CD4-positive, alpha-beta T cell treated with Interferon gamma for 1 hour (primary cell): ENCODE results near the gene RNASE1.
"Not testable (repeated sequence)": the region's sequence is repeated elsewhere in the genome, so short reads cannot be mapped to it uniquely, and the experiment has no call there.

ENCODE experiments used
- DNase-seq: peaks from one replicate; pipeline ENCODE4 v3.0.0-alpha.2; 2020

Gene RNASE1

DNA sequence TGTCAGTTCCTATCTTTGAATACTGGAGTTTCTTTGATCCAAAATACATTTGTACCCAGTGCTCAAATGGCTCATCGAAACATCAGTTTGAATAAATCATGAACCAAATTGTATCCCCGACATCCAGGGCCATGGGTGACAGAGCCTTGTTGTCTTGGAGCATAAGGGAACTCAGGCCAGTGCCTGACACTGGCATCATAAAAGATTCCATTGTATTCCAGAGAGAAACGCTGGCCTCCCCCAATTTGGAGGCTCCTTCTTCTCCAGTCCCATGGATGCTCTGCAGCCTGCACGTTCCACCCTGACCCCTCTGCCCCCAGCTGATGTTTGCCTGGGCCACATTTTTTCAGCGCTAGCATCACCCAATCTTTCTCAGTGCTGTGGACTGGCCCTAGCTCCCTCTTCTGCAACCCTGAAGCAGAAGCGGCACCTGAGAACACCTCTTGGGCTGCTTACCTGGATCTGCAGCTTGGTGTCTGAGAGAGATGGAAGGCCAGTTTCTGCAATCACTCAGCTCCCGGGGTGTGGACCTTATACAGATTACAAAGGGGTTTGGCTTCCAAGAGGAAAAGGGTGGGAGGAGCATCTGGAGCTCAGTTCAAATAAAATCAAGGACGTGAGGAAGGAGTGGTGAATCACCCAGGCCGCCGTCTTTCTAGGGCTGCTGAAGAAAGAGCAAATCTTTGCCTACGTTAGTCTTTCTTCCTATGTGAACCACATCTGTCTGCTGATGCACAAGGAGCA lies at the start of gene RNASE1:
TSS of gene RNASE1 (minus strand) at position 504 of the 744 bp plus-strand sequence. CDS start 776 bp downstream, outside the sequence.
- no peak for DNase-seq

DNA sequence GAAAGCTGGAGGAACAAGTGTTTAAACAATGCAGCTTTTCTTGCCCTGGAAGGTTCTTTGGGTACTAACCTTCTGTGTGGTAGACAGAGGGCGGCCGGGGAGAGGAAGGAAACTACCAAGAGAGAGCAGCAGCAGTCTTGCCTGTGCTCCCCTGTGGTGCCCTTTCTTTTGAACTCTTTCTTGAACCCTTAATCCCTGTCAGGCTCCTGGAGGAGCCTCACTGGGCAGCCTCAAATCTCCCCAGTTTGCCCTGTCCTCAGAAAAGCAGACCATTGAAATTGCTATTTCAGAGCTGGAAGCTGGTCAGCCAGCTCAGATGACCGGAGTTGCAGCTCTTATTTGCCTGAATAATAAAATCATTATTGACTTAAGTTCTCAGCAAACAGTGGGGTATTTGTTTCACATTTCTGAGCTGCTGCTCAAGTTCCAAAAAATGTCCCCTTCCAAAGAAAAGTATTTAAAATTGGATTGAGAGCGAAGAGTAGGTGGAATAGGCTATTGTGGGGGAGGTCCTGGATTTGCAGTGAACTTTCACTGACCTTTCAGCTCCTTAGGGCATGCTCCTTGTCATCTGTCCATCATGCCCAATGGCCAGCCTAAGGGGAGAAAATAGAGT lies 46.4 kb upstream of the RNASE1 start:
- DNase-seq: no peak

DNA sequence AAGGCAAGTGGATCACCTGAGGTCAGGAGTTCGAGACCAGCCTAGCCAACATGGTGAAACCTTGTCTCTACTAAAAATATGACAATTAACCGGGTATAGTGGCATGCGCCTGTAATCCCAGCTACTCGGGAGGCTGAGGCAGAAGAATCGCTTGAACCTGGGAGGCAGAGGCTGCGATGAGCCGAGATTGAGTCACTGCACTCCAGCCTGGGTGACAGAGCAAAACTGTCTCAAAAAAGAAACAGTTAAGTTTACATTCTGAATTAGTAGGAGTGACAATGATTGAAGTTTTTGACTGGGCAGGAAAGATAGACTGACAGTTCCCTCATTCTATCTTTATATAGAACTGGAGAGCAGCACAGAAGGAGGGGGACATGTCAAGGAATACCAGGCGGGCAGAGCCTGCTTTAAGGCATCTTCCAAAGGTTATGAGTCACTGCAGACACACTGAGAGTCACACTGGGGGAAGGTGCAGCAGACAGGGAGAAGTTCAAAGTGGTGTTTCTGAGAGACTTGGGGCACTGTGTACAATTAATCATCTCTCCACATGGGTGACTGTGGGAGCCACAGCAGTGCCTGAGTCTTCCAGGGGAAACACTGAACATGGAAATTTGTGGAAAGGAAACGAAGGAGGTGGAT lies 45.8 kb upstream of the RNASE1 start:
- no peak for DNase-seq

DNA sequence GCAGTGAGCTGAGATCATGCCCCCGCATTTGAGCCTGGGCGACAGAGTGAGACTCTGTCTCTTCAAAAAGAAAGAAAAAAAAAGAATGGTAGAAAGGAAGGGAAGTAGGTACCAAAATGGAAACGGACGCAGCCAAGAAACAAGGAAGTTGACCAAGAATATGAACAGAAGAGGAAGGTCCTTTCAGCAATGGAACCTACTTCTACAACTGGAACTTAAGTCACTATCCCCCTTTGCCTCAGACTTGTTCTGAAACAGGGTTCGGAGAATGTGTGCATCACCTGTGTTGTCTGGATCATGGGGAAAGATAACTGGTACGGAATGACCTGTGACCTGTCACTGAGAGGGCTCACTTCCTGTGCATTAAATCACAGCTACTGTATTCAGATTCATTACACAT lies 43.9 kb upstream of the RNASE1 start:
- DNase-seq: no peak

DNA sequence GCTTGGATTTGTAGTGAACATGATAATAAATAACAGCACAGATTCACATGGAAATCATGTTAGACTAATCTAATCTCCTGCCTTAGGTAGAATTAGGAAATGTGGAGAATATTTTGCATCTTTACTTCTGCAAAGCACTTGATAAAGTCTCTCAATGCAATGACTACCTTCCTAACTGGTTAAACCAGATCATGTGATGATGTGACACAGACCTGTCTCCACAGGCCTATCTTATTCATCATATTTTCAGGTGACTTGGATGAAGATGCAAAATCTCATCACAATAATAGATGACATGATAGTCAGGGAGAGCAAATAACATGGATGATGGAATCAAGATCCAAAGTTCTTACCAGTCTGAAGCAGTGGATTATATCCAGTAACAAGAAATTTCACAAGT lies 38.5 kb upstream of the RNASE1 start:
- no peak for DNase-seq

DNA sequence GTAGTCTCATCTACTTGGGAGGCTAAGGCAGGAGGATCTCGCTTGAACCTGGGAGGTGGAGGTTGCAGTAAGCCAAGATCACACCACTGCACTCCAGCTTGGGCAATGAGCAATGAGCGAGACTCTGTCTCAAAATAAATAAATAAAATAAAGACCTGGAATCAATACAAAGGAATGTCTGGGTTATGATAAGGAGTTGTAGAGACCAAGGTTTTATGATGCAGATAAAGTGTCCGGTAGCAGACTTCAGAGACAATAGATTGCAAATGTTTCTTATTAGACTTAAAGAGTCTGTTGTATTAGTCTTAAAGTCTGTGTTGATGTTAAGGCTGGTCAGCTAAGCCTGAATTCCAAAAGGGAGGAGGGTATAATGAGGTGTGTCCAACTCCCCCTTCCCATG lies 35.2 kb upstream of the RNASE1 start:
- DNase-seq: no peak

DNA sequence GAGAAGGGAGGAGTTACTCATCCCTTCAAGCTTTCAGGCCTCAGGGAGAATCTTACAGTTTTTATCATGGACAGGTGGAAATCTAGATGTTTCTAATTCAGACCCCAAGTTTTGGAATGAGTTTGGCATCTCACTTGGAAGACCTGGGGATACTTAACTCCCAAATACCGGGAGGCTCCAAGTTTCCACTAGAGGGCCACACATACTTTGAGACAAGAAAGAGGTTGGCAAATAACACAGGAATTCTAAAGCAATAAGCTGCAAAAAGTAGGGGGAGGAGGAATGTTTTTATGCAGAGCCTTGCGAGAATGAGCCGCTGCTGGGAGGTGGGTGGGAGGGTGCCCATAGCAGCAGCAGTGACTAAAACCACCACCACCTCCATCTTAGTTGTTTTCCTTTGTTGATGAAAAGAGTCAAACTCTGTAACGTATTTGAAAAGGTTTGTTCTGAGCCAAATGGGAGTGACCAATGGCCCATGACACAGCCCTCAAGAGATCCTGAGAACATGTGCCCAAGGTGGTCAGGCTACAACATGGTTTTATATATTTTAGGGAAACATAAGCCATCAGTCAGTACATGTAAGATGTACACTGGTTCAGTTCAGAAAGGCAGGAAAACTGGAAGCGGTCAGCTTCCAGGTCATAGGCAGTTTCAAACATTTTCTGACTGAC lies 34.2 kb upstream of the RNASE1 start:
- DNase-seq: no peak

DNA sequence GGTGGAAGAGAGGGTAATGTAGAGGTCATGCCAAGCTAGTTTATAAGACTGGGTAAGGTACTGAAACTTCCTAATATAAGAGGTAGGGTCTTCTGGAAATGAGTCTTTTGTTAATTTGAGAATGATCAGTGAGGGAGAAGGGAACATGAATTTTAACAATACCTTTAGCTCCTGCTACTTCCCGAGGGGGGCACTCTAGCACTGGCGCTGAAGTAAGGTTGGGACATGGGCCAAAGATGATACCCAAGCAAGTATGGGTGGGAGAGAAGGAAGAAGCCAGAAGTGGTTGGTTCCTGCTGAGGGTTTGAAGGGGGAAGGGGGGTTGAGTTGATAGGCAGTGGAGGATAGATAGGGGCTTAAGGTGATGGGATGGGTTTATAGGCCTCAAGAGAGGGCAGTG lies 32.3 kb upstream of the RNASE1 start:
- no peak for DNase-seq

DNA sequence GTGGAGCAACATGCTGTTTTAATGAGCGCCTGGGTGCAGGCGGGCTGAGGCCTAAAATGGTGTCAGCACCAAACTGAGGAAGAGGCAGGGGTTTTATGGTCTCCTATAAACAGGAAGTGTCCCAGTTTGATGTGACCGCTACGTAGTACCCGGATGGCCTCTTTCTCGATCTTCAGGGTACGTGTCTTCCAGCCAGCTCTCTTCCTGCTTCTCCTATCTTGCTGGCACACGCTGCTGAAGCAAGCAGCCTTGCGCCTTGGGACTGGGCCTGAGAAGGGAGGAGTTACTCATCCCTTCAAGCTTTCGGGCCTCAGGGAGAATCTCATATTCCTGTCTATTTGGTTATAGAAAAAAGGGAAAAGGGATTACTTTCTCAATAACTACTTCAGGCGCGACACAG lies 28.2 kb upstream of the RNASE1 start:
- DNase-seq: no peak

DNA sequence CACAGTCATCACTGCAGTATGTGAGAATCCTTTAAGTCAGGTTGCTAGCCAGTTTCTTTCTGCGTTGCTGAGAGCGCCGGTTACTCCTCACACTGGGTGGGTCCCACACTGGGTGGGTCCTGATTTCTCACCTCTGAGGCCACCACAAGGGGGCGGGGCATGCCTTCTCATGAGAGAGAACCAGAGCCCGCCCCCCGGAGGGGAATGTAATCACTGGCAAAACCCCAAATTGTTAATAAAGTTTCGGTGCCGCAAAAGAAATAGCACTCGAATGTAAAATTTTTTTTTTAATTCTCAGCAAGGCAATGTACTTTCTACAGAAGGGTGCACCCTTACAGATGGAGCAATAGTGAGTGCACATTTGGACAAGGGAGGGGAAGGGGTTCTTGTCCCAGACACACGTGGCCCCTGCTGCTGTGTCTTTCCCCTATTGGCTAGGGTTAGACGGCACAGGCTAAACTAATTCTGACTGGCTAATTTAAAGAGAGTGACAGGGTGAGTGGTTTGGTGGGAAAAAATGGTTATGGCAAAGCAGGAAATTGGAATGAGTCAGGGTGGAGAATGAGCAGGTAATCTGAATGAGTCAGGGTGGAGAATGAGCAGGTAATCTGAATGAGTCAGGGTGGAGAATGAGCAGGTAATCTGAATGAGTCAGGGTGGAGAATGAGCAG lies 25.5 kb upstream of the RNASE1 start:
- DNase-seq: not testable (repeated sequence)

DNA sequence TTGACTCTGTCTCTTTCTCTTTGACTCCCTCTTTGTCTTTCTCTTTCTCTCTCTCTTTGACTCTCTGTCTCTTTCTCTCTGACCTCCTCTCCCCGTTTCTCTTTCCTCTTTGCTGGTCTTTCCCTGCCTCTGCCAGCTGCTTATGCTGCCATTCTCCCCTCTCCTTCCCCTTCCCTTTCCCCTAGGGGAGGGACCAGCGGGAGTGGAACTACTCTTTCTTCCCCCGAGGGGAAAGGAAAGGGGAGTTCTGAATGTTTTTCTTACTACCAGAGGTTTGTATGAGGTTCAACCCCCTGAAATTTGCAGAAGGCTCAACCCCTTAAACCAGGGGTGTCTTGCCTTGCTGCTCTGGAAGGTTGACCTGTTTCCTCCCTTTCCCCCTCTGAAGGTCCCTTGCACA lies 24.7 kb upstream of the RNASE1 start:
- DNase-seq: no peak

DNA sequence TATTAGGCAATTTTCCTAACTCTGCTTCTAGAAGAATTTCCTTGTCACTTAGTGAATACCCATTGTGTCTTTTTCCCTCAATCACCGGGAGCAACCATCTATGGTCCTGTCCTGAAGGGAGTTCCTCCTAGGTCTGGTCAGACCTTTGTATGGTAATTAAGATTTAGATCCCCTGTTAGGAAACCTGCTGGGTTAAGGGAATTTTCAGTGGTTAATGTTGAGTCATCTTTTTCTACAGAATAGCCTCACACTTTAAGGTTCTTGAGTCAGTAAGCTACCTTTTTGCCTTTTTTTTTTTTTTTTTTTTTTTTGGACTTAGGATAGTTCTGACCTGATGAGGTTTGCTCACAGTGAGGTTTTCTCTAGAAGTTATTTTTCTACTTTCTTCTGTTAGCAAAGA lies 24.0 kb upstream of the RNASE1 start:
- not testable (repeated sequence) for DNase-seq

DNA sequence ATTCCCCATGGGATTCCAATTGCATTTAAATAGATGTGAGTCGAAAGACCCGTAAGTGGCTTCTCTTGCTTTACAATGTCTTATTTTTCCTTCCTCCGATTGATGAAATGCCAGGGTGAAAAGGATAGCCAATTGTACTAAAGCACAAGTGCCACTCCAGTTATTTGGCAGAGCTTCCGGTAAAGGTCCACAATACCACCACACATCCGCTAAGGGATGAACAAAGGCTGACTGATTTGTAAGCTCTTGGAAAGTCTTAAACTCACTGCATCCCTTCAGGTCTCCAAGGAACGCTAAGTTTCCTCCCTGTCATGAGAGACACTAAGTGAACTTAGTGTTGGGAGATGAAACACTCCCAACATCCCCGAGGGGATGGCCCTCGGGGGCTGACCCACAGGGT lies 21.2 kb upstream of the RNASE1 start:
- no peak for DNase-seq

DNA sequence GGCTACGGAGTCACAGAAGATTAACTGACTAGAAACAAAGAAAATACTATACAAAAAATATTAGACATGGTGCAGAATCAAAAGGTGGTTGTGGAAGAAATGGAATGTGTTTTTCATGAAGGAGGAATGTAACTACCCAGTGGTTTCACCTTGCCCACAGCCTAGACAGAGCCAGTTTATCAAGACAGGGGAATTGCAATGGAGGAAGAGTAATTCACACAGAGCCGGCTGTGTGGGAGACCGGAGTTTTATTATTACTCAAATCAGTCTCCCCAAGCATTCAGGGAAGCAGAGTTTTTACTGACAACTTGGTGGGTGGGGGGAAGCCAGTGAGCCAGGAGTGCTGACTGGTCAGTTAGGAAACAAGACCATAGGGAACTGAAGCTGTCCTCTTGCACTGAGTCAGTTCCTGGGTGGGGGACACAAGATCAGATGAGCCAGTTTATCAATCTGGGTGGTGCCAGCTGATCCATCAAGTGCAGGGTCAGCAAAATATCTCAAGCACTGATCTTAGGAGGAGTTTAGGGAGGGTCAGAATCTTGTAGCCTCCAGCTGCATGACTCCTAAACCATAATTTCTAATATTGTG lies 19.0 kb upstream of the RNASE1 start:
- peak; percentile 9 for DNase-seq

DNA sequence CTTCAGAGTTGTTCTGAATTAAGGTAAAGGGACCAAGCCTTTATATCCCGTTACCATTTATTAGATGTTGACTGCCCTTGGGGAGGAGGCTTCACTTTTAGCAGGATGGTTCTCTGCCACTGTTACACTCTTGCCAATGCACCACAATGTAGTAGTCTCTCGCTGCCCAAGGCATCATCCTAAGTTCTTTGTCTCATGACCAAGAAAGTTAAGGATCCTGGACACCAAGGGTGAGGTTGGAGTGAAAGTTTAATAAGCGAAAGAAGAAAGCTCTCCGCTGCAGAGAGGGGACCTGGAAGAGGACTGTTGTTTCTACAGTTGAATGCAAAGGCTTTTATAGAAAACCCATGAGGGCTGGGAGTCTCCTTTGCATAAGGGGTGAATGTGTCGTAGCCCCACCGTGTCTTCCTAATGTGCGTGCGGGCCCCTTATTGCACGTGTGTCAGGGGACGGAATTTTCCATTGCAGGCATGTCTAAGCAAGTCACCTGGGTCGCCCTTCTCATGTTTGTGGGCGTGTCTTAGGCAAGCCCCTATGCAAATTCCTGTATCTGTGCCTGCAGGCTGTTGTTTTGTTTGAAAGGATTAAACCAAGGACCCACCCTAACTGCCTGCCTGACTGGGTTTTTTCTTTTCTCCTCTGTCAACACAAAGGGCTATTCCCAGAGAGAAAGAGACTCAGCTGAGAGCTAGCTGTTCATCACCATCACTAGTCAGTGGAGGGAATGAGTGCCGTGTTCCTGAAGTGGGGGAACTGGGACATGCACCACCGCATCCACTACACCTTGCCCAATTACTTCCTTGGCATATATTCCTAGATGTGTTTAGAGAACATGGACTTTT lies 17.6 kb upstream of the RNASE1 start:
- DNase-seq: no peak

DNA sequence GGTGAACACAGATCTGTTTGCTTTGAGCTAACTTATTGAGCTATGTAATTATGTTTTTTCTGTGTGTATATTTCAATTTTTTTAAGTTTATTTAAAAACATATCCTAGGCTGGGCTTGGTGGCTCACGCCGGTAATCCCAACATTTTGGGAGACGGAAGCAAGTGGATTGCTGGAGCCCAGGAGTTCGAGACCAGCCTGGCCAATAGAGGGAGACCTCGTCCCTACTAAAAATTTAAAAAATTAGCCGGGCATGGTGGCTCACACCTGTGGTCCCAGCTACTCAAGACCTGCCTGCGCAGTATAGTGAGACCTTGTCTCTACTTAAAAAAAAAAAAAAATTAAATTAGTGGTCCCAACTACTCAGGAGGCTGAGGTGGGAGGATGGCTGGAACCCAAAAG lies 16.2 kb upstream of the RNASE1 start:
- no peak for DNase-seq

DNA sequence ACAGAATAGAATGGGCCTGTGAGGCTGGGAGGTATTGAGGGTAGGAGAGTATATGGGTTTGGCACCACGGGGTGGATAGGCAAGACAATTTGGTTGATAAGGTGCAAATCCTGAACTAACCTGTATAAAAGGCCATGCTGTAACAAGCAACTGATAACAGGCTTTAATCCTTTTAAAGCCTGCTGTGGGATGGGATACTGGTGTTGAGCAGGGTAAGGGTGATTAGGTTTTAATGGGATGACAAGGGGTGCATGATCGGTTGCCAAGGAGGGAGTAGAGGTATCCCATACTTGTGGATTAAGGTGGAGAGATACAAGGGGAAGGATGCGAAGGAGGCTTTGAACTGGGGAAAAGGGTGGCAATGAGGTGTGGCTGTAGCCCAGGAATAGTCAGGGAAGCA lies 13.3 kb upstream of the RNASE1 start:
- not testable (repeated sequence) for DNase-seq

DNA sequence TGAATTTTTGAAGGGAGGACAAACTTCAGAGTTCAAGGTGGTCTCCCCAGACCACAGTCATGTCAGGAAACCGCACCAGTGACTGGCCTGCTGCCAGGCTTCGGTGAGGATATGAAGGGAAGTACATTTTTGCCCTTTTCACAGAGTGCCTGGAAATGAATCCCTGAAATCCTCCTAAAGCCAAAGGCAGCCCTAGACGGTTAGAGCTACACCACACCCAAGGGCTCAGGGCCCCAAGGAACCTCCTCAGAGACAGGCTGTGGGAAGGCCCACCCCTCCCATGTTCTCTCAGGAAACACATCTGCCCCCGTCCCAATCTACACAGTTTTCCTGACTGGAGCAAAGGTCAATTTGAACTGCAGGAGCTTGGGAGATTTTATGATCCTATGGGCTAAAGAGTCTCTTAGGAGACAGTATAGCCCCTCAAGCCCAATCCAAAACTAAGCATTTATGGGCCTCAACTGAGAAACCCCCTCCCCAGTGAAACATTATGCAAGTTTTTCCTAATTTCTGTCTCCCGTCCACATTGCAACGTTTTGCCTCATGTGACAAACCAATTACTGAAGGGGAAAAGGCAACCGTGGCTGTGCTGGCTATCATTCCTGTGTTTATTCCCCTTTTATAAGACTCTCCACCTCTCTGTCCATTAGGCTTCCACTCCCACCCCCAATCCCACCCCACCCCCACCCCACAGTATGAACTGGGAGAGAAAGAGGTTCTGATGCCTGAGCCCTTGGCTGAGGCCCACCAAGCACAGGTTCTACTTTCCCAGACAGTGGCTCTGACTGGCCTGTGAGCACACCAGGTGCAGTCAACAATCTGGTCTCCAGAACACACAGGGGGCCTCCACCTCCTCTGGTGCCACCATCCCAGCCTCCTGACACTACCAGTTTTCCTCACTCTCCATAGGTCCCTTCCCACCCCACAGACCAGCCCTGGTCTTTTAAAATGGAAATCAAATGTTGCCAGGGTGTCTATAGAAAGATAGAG lies 9.6 kb upstream of the RNASE1 start:
- no peak for DNase-seq

DNA sequence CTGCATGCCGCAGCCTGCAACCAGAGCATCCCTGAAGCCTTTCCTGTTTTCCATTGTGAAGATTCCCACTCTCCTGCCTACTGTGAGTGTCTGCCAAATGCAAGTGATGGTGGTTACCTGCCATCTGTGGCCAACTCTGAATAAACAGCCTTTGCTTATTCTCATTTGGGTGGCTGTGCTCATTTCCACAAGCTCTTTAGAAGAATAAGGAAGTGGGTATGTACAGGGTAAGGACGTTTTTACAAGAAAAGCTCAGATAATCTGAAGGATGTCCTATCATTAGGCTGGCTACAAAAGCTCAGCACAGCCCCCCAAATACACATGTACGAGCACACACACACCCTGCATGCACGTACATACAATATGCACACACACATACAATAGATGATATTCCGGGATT lies 7.3 kb upstream of the RNASE1 start:
- no peak for DNase-seq

DNA sequence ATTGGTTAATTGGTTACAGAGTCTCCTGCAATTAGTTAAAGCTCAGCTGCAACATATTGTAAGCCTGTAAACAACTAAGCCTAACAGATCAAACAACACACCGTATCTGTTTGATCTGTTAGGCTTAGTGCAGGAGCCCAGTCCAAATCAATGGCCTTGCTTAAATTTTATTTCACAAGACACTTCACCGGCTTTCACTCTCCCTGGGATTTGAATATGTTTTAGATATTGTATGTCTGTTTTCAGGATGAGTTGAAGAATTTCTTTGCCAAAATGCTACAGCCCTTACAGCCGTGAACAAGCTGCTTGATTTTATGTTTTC lies 5.5 kb upstream of the RNASE1 start:
- no peak for DNase-seq
